Nephron progenitor cell (in vitro differentiated cells): Measurements from ENCODE around the gene ACACA.

Source experiments
- DNase-seq: peaks from one replicate; pipeline ENCODE4 v3.0.0; 2021
- H3K27ac Mint-ChIP-seq: 2 replicates; pipeline ENCODE4 v1.8.0; 2021; ENCODE audit warnings: mild to moderate bottlenecking, moderate library complexity, mixed read lengths
- H3K27me3 Mint-ChIP-seq: 2 replicates; pipeline ENCODE4 v1.8.0; 2021; ENCODE audit warnings: mild to moderate bottlenecking, low read depth, mixed read lengths; ENCODE audit not compliant: poor library complexity
- H3K36me3 Mint-ChIP-seq: 2 replicates; pipeline ENCODE4 v1.8.0; 2021; ENCODE audit warnings: low read depth, mixed read lengths
- H3K4me1 Mint-ChIP-seq: 2 replicates; pipeline ENCODE4 v1.8.0; 2021; ENCODE audit warnings: mixed read lengths
- H3K4me3 Mint-ChIP-seq: 2 replicates; pipeline ENCODE4 v1.8.0; 2021; ENCODE audit warnings: mild to moderate bottlenecking, moderate library complexity, mixed read lengths
- H3K9me3 Mint-ChIP-seq: 2 replicates; pipeline ENCODE4 v1.8.0; 2021; ENCODE audit warnings: mild to moderate bottlenecking, moderate library complexity, mixed read lengths
- CTCF ChIP-seq: fragments of 200-600 bp; sonication (generic); IDR thresholded peaks from 2 replicates; pipeline ENCODE4 v1.5.0; 2021; ENCODE audit warnings: antibody characterized with exemption

The ACACA gene

DNA sequence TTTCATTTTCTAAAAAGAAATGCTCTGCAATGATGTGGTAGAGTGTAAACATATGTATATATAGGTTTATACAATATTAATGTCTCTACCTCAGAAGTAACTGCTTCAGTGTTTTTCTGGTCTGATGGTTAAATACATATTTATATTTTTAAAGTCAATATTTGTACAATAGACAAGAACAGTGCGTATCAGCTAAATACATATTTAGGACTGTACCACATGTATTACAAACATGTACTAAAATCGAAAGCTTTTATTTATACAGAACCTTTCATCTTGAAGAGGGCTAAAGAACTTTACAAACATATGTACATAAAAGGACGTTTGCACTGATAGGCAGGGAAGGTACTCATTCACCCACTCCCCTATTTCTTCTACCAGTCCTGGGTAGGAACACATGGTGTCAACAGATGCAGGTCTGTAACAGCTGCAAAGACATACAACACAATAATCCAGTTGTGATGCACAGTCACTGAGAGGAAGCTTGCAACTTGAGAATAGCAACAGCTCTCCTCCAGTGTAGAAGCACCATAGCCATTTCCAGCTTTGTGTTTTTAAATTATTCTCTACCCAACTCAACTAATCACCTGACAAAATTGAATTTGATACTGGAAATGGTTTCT is 237.8 kb downstream of the ACACA start:
- no peaks in the 10 kb centered on the region for H3K9me3 Mint-ChIP-seq
- no peak for DNase-seq
- H3K4me1 Mint-ChIP-seq = peaks cover 44% of the 10 kb centered on the region
- H3K27me3 Mint-ChIP-seq = no peaks in the 10 kb centered on the region
- H3K4me3 Mint-ChIP-seq = no peak overlapping the region
- TF ChIP-seq CTCF = no peak
- peaks cover under 1% of the 10 kb centered on the region for H3K36me3 Mint-ChIP-seq
- H3K27ac Mint-ChIP-seq = peak overlapping the region; percentile 4

- Mint-ChIP-seq H3K4me3 (no peak overlapping the region), H3K9me3 (no peaks in the 10 kb centered on the region), H3K27ac (no peak overlapping the region), H3K4me1 (peaks cover 34% of the 10 kb centered on the region), H3K27me3 (no peaks in the 10 kb centered on the region), H3K36me3 (peaks cover 9% of the 10 kb centered on the region)
- TF ChIP-seq CTCF = no peak
- no peak for DNase-seq
These were observed 238.9 kb downstream of the ACACA start for GRCh38 chr17:37167756-37168155.

GRCh38 chr17:37164057-37164456 is 242.6 kb downstream of the ACACA start:
- TF ChIP-seq CTCF = no peak
- H3K36me3 Mint-ChIP-seq = peaks cover 42% of the 10 kb centered on the region
- peaks cover 5% of the 10 kb centered on the region for H3K4me1 Mint-ChIP-seq
- no peaks in the 10 kb centered on the region for H3K9me3 Mint-ChIP-seq
- DNase-seq = no peak
- H3K27ac Mint-ChIP-seq = no peak overlapping the region
- H3K4me3 Mint-ChIP-seq = no peak overlapping the region
- H3K27me3 Mint-ChIP-seq = no peaks in the 10 kb centered on the region

DNA sequence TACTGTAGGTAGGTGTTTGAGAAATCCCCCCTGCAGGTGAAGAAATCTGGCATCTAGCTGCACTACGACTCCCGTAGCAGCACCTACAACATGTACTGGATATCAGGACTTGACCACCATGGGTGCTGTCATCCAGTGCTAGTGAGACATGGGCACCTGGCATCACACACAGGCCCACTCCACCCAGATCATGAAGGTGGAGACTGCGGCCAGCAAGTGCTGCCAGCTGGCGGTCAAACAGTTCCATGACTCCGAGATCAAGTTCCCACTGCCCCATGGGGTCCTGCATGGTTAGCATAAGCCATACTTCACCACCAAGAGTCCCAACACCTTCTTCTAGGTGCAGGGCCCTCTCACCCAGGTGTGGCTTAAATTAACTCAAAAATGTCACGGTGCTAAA is 243.8 kb downstream of the ACACA start:
- TF ChIP-seq CTCF = no peak
- no peaks in the 10 kb centered on the region for H3K9me3 Mint-ChIP-seq
- H3K4me1 Mint-ChIP-seq = peaks cover 5% of the 10 kb centered on the region
- H3K36me3 Mint-ChIP-seq = peaks cover 50% of the 10 kb centered on the region
- H3K27me3 Mint-ChIP-seq = no peaks in the 10 kb centered on the region
- H3K4me3 Mint-ChIP-seq = no peak overlapping the region
- no peak overlapping the region for H3K27ac Mint-ChIP-seq
- DNase-seq = no peak

DNA sequence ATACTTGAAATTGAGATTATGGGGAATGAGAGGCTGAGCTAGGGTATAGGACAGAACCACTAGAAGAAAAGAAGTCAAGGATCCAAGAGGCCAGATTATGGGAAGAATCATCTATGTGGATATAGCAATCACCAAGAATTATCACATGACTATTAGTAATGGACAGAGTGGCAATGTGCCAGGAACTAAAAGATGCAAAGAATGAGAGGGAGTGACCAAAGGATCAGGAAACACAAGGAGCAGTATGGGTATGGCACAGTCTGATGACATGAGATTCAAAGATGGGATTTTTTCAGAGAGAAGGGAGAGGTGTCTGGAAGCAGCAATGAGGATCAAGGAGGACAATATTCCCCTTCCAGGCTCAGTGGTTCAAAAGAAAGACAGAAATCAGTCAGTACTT is 245.7 kb downstream of the ACACA start:
- DNase-seq = no peak
- no peak overlapping the region for H3K27ac Mint-ChIP-seq
- no peak overlapping the region for H3K4me3 Mint-ChIP-seq
- no peaks in the 10 kb centered on the region for H3K9me3 Mint-ChIP-seq
- H3K36me3 Mint-ChIP-seq = peaks cover 59% of the 10 kb centered on the region
- TF ChIP-seq CTCF = no peak
- no peaks in the 10 kb centered on the region for H3K27me3 Mint-ChIP-seq
- peaks cover 5% of the 10 kb centered on the region for H3K4me1 Mint-ChIP-seq

DNA sequence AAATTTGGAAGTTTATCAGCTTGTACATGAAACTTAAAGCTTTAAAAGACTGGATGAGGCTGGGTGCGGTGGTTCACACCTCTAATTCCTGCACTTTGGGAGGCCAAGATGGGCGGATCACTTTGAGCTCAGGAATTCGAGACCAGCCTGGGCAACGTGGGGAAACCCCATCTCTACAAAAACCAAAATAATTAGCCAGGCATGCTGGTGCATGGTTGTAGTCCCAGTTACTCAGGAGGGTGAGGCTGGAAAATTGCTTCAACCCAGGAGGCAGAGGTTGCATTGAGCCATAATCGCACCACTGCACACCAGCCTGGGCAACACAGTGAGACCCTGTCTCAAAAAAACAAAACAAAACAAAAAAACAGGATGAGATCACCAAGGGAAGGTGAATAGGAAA is 248.3 kb downstream of the ACACA start:
- H3K27ac Mint-ChIP-seq = no peak overlapping the region
- no peaks in the 10 kb centered on the region for H3K27me3 Mint-ChIP-seq
- no peaks in the 10 kb centered on the region for H3K9me3 Mint-ChIP-seq
- H3K36me3 Mint-ChIP-seq = peaks cover 64% of the 10 kb centered on the region
- H3K4me1 Mint-ChIP-seq = no peaks in the 10 kb centered on the region
- DNase-seq = no peak
- no peak for TF ChIP-seq CTCF
- no peak overlapping the region for H3K4me3 Mint-ChIP-seq
